ENCODE results near the gene CCDC57. TPM values are rescaled to one million over a fixed set of nuclear protein-coding genes. Genes with fewer than 3 reads are reported as not detected.

CCDC57 gene
- total RNA-seq, 6 experiments from 2014 or later, result 10.1 to 37.4 (median 17.2) TPM

GRCh38 chr17:82079001-82079677 is 133.5 kb downstream of the CCDC57 start:
- no peak for DNase-seq
- no peaks in the 10 kb centered on the region for H3K27me3 ChIP-seq
- no peaks in the 10 kb centered on the region for H3K9me3 ChIP-seq
- intact Hi-C loops (cut with DNase I), result no loop called here
- ATAC-seq, result peak in 1 of 4 donors; percentile 1
- no peak for TF ChIP-seq CTCF (IDR thresholded peaks at IDR 0.05)
- TF ChIP-seq POLR2A (IDR thresholded peaks at IDR 0.05), result no peak
- 65% methylated on average over 8 of the region's 47 CpGs for WGBS (ENCODE audit: insufficient coverage, low coverage, low lambda C conversion rate, missing lambda C conversion rate)
- peaks cover 4 to 63% (median 29%) of the 10 kb centered on the region in 4 donors for H3K36me3 ChIP-seq
- H3K4me3 ChIP-seq, result no peak overlapping the region
- no peak overlapping the region for H3K27ac ChIP-seq
- no peaks in the 10 kb centered on the region for H3K4me1 ChIP-seq

DNA sequence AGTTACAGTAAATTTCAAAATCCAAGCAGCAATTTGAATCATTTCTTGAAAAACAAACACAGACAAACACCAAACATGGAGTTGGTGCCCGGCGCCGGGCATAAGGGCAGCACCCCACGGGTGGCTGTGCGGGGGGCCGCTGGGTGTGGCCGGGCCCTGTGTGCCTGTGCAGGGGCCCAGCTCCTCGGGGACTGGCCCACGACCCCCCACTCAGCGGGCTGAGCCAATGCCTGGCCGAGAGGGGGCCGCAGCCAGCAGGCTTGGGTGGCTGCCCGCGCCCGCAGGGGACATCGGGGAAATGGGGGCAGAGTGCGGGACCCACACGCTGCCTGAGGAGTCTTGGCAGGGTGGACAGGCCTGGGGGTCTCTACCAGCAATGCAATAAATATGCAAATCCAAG is 134.2 kb downstream of the CCDC57 start:
- no peaks in the 10 kb centered on the region for H3K27me3 ChIP-seq
- DNase-seq (no peak), ATAC-seq (no peak)
- no peak overlapping the region for H3K4me3 ChIP-seq
- no peaks in the 10 kb centered on the region for H3K9me3 ChIP-seq
- no peaks in the 10 kb centered on the region for H3K4me1 ChIP-seq
- no peak overlapping the region for H3K27ac ChIP-seq
- TF ChIP-seq CTCF (IDR thresholded peaks at IDR 0.05), result no peak
- TF ChIP-seq POLR2A (IDR thresholded peaks at IDR 0.05), result no peak
- H3K36me3 ChIP-seq, result peaks cover 2 to 56% (median 22%) of the 10 kb centered on the region in 4 donors
- intact Hi-C loops (cut with DNase I), result no loop called here
- WGBS (ENCODE audit: insufficient coverage, low coverage, low lambda C conversion rate, missing lambda C conversion rate), result 54% methylated on average over 5 of the region's 18 CpGs

GRCh38 chr17:82077617-82078358 is 134.9 kb downstream of the CCDC57 start:
- Histone ChIP-seq H3K4me1 (no peaks in the 10 kb centered on the region), H3K4me3 (no peak overlapping the region), H3K9me3 (no peaks in the 10 kb centered on the region), H3K27ac (no peak overlapping the region), H3K27me3 (no peaks in the 10 kb centered on the region), H3K36me3 (peaks cover 0 to 50% (median 17%) of the 10 kb centered on the region in 4 donors)
- intact Hi-C loops (cut with DNase I), result no loop called here
- DNase-seq (no peak), ATAC-seq (peak; percentile 7 to 29 (median 22))
- TF ChIP-seq CTCF (IDR thresholded peaks at IDR 0.05) (no peak), POLR2A (IDR thresholded peaks at IDR 0.05) (no peak)
- 33% methylated on average over 18 of the region's 28 CpGs for WGBS (ENCODE audit: insufficient coverage, low coverage, low lambda C conversion rate, missing lambda C conversion rate)

- no peak for TF ChIP-seq CTCF (IDR thresholded peaks at IDR 0.05)
- TF ChIP-seq POLR2A (IDR thresholded peaks at IDR 0.05), result no peak
- H3K9me3 ChIP-seq, result no peaks in the 10 kb centered on the region
- no peak overlapping the region for H3K4me3 ChIP-seq
- peaks cover 0 to 42% (median 13%) of the 10 kb centered on the region in 4 donors for H3K36me3 ChIP-seq
- 46% methylated on average over 5 of the region's 21 CpGs for WGBS (ENCODE audit: insufficient coverage, low coverage, low lambda C conversion rate, missing lambda C conversion rate)
- H3K4me1 ChIP-seq, result no peaks in the 10 kb centered on the region
- no peak for DNase-seq
- intact Hi-C loops (cut with DNase I), result no loop called here
- H3K27ac ChIP-seq, result no peak overlapping the region
- peak; percentile 13 to 43 (median 36) for ATAC-seq
- no peaks in the 10 kb centered on the region for H3K27me3 ChIP-seq
These were observed 135.7 kb downstream of the CCDC57 start for GRCh38 chr17:82076785-82077591.

All from right lobe of liver (tissue), 6 donors.